HepG2 (cell line): ENCODE data around the gene CMPK1. TPM values are rescaled to one million over a fixed set of nuclear protein-coding genes. Genes with fewer than 3 reads are reported as not detected.

ENCODE experiments used
- BCL6 ChIP-seq: IDR thresholded peaks from 2 replicates; pipeline ENCODE4 v1.6.1; 2016; ENCODE audit warnings: missing genetic modification reagents, missing compliant biosample characterization
- ELF3 ChIP-seq: IDR thresholded peaks from 2 replicates; pipeline ENCODE4 v1.6.1; 2016; ENCODE audit warnings: missing genetic modification reagents, missing compliant biosample characterization
- ETV6 ChIP-seq: sonication (generic); formaldehyde crosslinking; conservative IDR thresholded peaks from 2 replicates; pipeline ENCODE4 v1.4.0; 2020; ENCODE audit warnings: missing genetic modification reagents
- MAFF ChIP-seq: IDR thresholded peaks from 2 replicates; pipeline ENCODE4 v1.6.1; 2011; ENCODE audit warnings: low read depth, low read length, improper control_type of control experiment
- PHF21A ChIP-seq: sonication (generic); formaldehyde crosslinking; IDR thresholded peaks from 2 replicates; pipeline ENCODE4 v1.5.0; 2020; ENCODE audit warnings: mild to moderate bottlenecking, missing genetic modification reagents
- POLR2AphosphoS5 ChIP-seq: IDR thresholded peaks from 2 replicates; pipeline ENCODE4 v1.6.1; 2012; ENCODE audit warnings: low read depth, low read length
- PRPF4 ChIP-seq: fragments of 200-400 bp; formaldehyde crosslinking; IDR thresholded peaks from 2 replicates; pipeline ENCODE4 v1.6.1; 2016; ENCODE audit warnings: low read length, low read depth; ENCODE audit not compliant: poor library complexity, severe bottlenecking
- SIX4 ChIP-seq: sonication (generic); formaldehyde crosslinking; IDR thresholded peaks from 2 replicates; pipeline ENCODE4 v1.4.0; 2020; ENCODE audit warnings: missing genetic modification reagents
- SMC3 ChIP-seq: IDR thresholded peaks from 2 replicates; pipeline ENCODE4 v1.6.1; 2011; ENCODE audit warnings: low read length, improper control_type of control experiment
- ZGPAT ChIP-seq: IDR thresholded peaks from 2 replicates; pipeline ENCODE4 v1.6.1; 2016; ENCODE audit warnings: mild to moderate bottlenecking
- ZNF101 ChIP-seq: sonication (generic); formaldehyde crosslinking; IDR thresholded peaks from 2 replicates; pipeline ENCODE4 v1.4.0; 2020; ENCODE audit warnings: mild to moderate bottlenecking, low read depth, missing genetic modification reagents, borderline replicate concordance
- ZNF33B ChIP-seq: sonication (generic); formaldehyde crosslinking; IDR thresholded peaks from 2 replicates; pipeline ENCODE4 v1.5.1; 2020; ENCODE audit warnings: mild to moderate bottlenecking, missing genetic modification reagents
- ZNF598 ChIP-seq: sonication (generic); formaldehyde crosslinking; IDR thresholded peaks from 2 replicates; pipeline ENCODE4 v1.5.1; 2020; ENCODE audit warnings: mild to moderate bottlenecking, missing genetic modification reagents, borderline replicate concordance
- ZNF605 ChIP-seq: sonication (generic); formaldehyde crosslinking; IDR thresholded peaks from 2 replicates; pipeline ENCODE4 v1.8.0; 2022; ENCODE audit warnings: mild to moderate bottlenecking, missing genetic modification reagents
- ZNF609 ChIP-seq: sonication (generic); formaldehyde crosslinking; IDR thresholded peaks from 2 replicates; pipeline ENCODE4 v1.4.0; 2020; ENCODE audit warnings: mild to moderate bottlenecking, missing genetic modification reagents, borderline replicate concordance
- polyA plus RNA-seq, 8 experiments: library from polyadenylated mRNA; depleted of rRNA in 3 of 8; stranded (reverse) in 7 of 8; unstranded in 1 of 8; fragments of >200 nt; fragmentation: Illumina TruSeq in 4 of 8; extraction: Trizol in 4 of 8; gene quantifications; 2 replicates each; pipeline versions ENCODE4 v1.2.1 to v1.2.3, GENCODE V29; 2011 to 2016; ENCODE audit warnings: low read depth in 4 of 8, missing spikeins in 1 of 8, mixed read lengths in 1 of 8; ENCODE audit not compliant: insufficient read depth in 1 of 8
- total RNA-seq, 5 experiments: library from RNA; depleted of rRNA; stranded (reverse); fragments of >200 nt; fragmentation: Illumina TruSeq; extraction: Trizol; gene quantifications; 2 replicates each; pipeline ENCODE4 v1.2.3, GENCODE V29; 2016; ENCODE audit warnings: low read depth in 1 of 5
- TF ChIP-seq, protein P1 (sequence below), 2 experiments: sonication (generic) in 1 of 2; formaldehyde crosslinking in 1 of 2; IDR thresholded peaks; 2 replicates each; pipeline versions ENCODE4 v1.4.0 to v1.6.1; 2018 to 2020; ENCODE audit warnings: missing genetic modification reagents in 2 of 2, borderline replicate concordance in 1 of 2, low read depth in 1 of 2, mild to moderate bottlenecking in 1 of 2, missing biosample characterization in 1 of 2
- TF ChIP-seq, protein P2 (sequence below): sonication (generic); formaldehyde crosslinking; conservative IDR thresholded peaks from 2 replicates; pipeline ENCODE4 v1.5.0; 2020; ENCODE audit warnings: missing genetic modification reagents
- TF ChIP-seq, protein P3 (sequence below): sonication (generic); formaldehyde crosslinking; IDR thresholded peaks from 2 replicates; pipeline ENCODE4 v1.9.0; 2022; ENCODE audit warnings: missing genetic modification reagents, mild to moderate bottlenecking, borderline replicate concordance

Gene CMPK1
- total and polyA plus RNA-seq, 2 of the 13 experiments (the other 11 are each of a cell fraction or from before 2014, with no cell fraction given) = 38.3 to 92.0 TPM

DNA sequence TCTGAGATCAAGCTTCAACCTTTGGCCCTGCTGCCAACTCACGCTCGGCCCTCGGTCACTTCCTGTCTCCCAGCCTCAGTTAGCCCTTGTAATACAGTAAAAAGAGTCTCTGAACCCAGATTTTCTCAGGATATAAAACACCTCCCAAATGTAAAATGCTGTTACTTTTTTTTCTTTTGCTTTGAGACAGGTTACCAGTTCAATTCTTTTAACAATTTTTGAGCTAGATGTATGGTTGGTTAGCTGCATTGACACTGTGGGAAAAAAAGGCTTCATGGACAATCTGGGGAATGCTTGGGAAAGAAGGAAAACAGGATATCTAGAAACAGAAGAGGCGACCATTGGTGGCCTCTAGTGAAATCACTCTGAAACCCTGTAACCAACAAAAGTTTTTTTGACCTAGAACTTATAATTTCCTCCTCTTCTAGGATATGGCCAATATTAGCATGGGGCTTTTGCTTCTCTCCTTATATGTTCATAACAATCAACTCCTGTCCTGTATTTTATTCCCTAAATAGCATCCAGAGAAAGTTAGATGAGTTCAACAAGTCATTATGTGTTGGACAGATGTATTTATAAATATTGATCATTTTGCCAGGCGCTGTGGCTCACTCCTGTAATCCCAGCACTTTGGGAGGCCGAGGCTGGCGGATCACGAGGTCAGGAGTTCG is 1.3 kb downstream of the CMPK1 start (continued):
- TF ChIP-seq, protein P1, sequence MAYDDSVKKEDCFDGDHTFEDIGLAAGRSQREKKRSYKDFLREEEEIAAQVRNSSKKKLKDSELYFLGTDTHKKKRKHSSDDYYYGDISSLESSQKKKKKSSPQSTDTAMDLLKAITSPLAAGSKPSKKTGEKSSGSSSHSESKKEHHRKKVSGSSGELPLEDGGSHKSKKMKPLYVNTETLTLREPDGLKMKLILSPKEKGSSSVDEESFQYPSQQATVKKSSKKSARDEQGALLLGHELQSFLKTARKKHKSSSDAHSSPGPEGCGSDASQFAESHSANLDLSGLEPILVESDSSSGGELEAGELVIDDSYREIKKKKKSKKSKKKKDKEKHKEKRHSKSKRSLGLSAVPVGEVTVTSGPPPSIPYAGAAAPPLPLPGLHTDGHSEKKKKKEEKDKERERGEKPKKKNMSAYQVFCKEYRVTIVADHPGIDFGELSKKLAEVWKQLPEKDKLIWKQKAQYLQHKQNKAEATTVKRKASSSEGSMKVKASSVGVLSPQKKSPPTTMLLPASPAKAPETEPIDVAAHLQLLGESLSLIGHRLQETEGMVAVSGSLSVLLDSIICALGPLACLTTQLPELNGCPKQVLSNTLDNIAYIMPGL (CRISPR knock-in tag; IDR thresholded peaks at IDR 0.05; ENCODE audit: borderline replicate concordance in 1 of 2, low read depth in 1 of 2) = no peak; a peak in 2 of 4 replicates
- TF ChIP-seq ZNF605 (CRISPR knock-in tag) (0 out of 2 replicates have a peak, but pooled peaks have one; percentile 4), PRPF4 (no peak), PHF21A (peak; percentile 62), MAFF (no peak), ZNF33B (CRISPR knock-in tag) (no peak), ZNF101 (CRISPR knock-in tag) (no peak), SMC3 (no peak), ELF3 (CRISPR knock-in tag) (0 out of 2 replicates have a peak, but pooled peaks have one; percentile 26), POLR2AphosphoS5 (peak; percentile 13; the same call in 1 of the 2 replicates), ZNF598 (CRISPR knock-in tag) (no peak), BCL6 (CRISPR knock-in tag) (no peak), SIX4 (CRISPR knock-in tag) (0 out of 2 replicates have a peak, but pooled peaks have one; percentile 5), ZNF609 (no peak), ETV6 (CRISPR knock-in tag) (no peak), ZGPAT (CRISPR knock-in tag) (peak; percentile 46; the same call in 1 of the 2 replicates)
- TF ChIP-seq, protein P2, sequence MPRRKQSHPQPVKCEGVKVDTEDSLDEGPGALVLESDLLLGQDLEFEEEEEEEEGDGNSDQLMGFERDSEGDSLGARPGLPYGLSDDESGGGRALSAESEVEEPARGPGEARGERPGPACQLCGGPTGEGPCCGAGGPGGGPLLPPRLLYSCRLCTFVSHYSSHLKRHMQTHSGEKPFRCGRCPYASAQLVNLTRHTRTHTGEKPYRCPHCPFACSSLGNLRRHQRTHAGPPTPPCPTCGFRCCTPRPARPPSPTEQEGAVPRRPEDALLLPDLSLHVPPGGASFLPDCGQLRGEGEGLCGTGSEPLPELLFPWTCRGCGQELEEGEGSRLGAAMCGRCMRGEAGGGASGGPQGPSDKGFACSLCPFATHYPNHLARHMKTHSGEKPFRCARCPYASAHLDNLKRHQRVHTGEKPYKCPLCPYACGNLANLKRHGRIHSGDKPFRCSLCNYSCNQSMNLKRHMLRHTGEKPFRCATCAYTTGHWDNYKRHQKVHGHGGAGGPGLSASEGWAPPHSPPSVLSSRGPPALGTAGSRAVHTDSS (CRISPR knock-in tag) = no peak
- TF ChIP-seq, protein P3, sequence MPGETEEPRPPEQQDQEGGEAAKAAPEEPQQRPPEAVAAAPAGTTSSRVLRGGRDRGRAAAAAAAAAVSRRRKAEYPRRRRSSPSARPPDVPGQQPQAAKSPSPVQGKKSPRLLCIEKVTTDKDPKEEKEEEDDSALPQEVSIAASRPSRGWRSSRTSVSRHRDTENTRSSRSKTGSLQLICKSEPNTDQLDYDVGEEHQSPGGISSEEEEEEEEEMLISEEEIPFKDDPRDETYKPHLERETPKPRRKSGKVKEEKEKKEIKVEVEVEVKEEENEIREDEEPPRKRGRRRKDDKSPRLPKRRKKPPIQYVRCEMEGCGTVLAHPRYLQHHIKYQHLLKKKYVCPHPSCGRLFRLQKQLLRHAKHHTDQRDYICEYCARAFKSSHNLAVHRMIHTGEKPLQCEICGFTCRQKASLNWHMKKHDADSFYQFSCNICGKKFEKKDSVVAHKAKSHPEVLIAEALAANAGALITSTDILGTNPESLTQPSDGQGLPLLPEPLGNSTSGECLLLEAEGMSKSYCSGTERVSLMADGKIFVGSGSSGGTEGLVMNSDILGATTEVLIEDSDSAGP (CRISPR knock-in tag) = no peak
